Middle frontal gyrus (tissue), 1 donor: ENCODE data around the gene HMGA1.
"Not testable (repeated sequence)": the region's sequence is repeated elsewhere in the genome, so short reads cannot be mapped to it uniquely, and the experiment has no call there.

Experiments
- DNase-seq: peaks from one replicate; pipeline ENCODE4 v3.0.0-alpha.2; 2015; ENCODE audit warnings: low spot score; ENCODE audit errors: extremely low spot score

Gene HMGA1

DNA sequence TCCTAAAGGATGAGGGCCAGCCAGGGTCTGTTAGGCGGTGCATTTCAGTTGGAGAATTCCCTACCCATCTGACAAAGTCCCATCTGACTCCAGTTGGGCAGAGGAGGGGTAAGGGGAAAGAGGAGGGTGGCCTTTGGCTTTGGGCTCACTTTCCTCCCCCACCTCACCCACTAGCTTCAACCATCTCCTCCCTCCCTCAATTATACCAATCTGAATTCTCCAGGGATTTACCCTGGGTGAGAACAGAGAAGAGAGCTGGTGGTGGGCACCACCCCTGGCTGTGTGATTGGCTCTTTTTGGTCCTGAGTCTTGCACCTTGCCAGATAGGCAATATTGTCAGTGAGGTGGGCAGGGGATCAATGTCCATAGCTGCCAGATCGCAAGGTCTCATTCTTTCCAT lies 3.2 kb downstream of the HMGA1 start:
- no peak for DNase-seq

DNA sequence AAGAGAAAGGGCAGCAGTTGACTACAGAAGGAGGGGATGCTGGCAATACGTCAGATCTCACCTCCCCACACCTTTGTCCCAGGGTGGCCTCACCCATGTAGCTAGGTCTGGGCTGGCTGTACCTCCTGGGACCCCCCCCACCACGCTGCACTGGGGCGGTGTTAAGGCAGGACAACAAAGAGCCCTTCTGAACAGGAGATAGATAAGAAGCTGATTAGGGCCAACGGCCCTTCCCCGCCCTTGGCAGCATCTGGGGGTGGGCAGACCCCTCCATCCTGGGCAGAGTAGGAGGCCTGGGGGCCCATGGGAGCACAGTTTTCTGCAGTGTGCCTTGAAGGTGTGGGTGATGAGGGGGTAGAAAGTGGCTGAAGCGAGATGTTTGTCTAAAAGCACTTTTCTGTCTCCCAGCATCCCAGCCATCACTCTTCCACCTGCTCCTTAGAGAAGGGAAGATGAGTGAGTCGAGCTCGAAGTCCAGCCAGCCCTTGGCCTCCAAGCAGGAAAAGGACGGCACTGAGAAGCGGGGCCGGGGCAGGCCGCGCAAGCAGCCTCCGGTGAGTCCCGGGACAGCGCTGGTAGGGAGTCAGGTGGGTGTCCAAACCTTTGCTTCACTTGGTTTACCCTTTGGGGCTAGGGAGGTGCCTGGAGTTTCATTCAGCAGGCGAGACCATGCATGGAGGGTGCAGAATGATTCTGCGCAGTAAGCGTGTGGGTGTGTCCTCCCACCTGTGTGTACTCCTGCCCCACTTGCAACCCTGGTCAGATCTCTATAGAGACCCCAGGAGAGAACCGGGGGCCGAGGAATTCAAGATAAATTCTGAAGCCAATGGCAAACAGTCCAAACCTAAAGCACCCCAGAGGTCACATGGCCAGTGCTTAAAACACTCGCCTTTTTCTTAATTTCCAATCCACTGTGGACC lies 3.9 kb downstream of the HMGA1 start:
- no peak for DNase-seq

DNA sequence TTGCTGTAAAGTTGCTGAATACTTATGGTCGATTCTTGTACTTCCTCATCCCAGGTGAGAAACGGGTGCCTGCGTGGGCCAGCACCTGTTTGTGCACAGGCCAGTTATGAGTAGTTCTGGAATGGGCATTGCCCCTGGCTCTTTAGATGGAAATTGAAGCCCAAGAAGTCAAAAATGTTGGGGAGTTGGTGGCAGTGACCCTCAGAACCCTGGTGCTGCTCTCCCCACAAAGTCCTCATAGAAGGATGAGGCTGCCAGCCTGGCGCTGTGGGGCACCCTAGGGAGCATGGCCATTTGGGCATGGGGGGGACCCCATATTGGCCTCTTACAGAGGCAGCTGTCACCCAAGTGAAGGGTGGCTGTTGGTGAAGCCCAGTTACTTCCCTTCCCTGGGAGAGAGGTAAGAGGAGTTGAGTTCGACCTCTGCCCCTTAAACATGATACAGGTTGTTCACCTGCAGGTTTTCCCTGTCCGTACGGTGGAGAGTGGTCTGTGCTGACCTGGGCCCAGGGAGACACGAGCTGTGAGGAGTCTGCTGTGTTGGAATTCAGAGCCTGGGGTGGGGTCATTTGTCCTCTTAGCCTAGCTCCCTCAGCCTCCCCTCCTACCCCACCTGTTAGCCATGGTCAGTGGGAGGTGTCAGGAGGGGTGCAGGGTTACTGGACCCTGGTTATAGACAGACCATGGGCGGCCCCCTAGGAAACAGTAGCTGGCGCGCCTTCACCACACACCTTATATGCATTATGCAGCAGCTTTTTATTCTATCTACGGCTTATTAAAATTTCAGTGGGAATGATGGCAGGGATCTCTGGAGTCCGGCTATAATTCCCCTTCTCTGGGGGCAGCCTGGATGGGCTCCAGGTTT lies 4.9 kb downstream of the HMGA1 start:
- no peak for DNase-seq

DNA sequence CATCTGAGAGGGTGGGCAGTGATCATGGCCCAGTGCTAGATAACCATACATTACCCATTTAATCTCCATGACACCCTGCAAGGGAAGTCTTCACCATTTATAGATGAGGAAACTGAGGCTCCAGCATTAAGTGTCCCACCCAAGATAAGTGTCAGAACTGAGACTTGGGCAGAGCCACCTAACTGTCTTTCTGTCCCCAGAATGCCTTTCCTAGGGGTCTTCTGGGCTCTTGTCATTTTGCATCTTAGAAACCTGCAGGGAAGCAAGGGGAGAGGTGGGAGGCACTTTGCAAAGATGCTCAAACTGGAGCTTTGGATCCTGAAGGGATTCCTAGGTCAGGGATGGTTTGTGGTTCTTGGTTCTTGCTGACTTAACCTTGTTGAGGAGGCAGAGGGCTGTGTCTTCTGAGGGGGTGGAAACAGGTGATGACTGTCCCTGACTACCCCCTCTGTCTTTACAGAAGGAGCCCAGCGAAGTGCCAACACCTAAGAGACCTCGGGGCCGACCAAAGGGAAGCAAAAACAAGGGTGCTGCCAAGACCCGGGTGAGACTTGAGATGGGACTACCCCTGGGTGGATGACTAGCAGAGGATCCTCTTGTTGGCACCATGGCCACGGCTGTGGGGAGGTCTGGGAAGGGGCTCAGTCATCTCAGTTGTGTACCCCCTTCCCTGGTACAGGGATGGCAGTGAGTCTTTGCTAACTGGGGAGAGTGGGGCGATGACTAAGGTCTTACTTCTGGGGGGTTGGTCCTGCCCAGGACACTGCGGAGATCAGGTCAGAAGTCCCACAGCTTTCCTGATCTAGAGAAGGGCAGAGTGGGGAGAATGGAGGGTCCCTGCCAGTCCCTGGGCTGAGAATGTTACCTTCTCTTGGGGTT lies 5.8 kb downstream of the HMGA1 start:
- no peak for DNase-seq

DNA sequence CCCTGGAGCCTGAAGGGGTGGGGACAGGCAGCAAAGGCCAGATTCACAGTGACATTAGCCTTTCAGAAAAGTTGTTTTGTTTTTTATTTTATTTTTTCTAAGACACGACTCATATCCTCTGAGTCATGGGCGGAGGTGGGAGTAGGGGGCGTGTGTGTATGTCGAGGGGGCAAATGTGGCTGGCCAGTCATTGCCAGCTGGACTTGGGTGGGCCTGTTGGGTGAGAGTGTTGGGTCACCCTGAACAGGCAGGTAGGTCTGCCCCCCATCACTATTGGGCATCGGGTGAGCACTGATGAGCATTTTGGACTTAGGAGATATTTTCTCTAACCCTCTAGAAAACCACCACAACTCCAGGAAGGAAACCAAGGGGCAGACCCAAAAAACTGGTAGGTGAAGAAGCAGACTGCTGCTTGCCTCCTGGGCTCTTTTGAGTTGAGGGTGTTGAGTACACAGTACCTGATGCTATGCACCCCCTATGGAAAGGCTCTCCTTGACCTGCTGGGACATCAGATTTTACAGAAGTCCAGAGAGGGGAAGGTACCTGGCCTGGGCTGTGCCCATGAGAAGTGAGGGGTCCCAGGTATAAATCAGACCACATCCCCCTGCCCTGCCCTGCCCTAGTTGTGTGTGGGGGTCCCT lies 6.6 kb downstream of the HMGA1 start:
- no peak for DNase-seq

DNA sequence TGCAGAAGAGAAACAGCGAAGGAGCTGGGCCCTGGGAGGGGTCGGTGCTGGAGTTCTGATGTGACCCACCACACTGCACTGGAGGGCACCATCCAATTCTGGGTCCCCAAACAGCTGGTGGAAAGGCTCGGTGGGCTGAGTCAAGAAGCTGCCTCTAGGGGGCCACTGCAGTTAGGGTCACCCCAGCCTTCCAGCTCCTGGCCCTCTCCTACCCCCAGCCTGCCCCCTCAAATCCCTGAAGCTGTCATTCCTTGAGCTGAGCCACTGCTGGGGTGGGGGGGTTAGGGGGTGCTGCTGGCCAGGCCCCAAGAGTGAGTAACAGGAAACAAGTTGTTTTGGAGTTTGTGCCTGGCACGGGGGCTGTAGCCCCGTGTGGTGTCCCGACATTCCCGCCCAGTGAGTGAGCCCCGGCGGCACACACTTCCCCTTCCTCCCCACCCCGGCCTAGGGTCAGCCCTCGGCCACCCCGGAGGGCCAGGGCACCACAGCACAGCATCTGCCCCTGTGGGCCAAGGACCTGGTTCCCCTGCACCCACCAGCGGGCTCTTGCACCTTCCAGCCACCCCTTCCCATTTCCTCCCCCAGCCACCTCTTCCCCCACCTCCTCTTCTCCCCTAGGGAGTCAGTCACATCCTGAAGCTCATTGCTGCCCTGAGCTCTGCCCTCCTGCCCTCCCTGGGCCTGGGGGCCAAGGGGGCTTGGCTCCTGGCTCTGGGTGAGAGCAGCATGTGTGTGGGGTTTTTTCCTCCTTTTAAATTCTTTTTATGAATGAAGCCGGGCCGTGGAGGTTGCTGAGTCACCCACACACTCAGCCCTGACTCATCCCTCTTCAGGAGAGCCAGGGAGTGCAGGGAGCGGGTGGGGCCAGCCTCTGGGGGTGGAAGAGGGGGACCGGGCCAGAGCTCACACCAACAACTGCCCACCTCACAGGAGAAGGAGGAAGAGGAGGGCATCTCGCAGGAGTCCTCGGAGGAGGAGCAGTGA lies 7.5 kb downstream of the HMGA1 start:
- DNase-seq: no peak

DNA sequence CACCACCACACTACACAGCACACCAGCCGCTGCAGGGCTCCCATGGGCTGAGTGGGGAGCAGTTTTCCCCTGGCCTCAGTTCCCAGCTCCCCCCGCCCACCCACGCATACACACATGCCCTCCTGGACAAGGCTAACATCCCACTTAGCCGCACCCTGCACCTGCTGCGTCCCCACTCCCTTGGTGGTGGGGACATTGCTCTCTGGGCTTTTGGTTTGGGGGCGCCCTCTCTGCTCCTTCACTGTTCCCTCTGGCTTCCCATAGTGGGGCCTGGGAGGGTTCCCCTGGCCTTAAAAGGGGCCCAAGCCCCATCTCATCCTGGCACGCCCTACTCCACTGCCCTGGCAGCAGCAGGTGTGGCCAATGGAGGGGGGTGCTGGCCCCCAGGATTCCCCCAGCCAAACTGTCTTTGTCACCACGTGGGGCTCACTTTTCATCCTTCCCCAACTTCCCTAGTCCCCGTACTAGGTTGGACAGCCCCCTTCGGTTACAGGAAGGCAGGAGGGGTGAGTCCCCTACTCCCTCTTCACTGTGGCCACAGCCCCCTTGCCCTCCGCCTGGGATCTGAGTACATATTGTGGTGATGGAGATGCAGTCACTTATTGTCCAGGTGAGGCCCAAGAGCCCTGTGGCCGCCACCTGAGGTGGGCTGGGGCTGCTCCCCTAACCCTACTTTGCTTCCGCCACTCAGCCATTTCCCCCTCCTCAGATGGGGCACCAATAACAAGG lies 8.5 kb downstream of the HMGA1 start:
- not testable (repeated sequence) for DNase-seq

DNA sequence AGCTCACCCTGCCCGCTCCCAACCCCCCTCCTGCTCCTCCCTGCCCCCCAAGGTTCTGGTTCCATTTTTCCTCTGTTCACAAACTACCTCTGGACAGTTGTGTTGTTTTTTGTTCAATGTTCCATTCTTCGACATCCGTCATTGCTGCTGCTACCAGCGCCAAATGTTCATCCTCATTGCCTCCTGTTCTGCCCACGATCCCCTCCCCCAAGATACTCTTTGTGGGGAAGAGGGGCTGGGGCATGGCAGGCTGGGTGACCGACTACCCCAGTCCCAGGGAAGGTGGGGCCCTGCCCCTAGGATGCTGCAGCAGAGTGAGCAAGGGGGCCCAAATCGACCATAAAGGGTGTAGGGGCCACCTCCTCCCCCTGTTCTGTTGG lies 9.1 kb downstream of the HMGA1 start:
- not testable (repeated sequence) for DNase-seq

DNA sequence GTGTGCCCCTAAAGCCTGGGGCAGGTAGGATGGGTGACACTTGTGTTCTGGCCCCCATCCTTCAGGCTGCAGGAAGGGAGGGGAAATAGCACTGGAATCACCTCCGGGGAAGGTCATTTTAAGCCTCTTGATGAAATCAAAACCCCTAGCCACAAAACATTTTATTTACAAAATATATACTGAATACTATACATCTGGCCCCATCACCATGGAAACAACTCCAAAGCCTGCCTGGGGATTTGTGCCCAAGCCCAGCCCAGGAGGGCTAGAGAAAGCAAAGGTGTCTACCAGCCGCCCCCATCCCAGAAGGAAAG lies 9.5 kb downstream of the HMGA1 start:
- DNase-seq: no peak

DNA sequence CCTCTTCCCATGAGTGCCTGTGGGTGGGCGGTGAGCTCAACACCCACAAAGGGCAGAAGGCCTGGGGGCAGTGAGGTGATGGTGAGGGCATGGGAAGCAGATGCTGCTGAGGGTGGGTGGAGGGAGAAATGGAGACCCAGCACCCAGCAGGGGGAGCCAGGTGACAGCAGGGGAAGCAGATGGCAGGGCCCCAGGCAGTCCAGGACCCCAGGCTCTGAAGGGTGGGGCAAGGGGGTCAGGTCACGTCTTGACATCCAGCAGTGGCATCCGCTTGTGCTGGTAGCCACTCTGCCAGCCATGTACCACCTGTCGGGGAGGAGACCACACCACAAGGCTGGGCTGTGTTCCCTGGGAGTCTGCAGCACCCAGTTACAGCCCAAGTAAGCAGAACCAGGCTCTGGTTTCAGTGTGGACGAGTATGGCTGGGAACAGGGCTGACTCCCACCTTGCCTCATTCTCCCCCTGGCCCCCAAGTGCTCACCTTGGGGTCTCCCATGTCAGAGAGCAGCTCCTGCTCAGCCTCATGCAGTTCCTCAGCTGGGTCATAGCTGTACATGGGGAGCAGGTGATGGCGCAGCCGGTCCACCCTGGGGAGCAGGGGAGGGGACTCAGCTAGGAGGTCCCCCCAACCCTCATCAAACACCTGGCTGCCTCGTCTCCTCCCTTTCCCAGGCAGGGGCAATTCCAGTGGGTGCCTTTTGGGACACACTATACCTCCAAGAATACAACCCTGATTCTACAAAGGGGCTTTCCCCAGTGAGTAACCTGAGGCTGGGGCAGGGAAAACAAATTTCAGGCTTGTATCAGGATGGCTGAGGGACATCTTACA lies 10.1 kb downstream of the HMGA1 start:
- no peak for DNase-seq

DNA sequence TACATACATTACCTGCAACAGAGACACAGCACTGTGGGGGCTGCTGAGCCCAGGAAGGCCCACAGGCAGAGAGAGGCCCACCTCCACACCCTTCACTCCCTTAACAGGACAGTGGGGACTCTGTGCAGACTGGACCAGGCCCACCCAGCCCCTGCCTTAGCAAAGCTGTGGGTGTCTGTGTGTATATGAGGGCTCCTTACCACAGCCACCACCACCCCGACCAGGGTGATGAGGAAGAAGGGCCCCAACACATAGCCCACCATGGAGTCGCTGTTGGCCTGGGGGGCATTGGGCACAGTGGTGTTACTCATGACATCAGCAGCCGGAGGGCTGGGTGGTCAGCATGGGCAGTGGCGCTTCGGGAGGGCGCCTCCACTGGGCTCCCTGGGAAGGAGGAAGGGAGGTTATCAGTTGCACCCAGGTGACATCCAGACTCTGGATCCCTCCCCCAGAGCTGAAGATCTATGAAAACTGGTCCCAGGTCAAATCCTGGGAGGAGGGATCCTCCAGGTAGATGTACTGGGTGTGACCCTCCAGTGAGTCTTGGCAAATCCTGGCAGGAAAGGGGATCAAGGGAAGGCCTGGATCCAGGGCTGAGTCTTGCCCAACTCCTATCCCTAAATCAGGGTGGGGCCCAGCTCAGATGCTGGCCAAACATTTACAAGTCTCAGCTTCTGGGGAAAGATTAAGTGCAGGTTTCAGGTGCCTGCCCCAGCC lies 11.0 kb downstream of the HMGA1 start:
- DNase-seq: no peak

DNA sequence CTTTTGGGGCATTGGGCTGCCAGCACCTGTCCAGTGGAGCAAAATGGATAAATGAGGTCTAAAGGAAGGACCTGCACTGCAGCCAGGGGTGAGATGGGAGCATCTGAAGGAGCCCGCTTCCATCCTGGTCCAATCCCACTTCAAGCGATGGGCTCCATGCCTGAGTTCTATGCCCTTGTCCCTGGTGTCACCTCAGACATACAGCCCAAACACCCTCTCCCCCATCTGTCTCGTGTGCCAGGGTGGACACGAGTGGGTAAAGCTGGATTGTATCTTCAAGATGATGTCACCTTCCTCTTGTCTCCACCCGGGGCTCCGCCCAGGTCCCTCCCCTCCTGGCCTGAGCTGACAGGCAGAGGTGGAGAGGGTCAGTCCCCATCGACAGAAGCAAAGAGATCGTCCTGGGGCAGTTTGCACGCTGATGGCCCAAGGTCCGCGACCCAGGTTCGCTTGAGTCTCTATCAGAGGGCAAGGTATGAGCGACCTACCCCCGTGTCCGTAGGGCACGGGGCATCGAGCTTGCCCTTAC lies 11.6 kb downstream of the HMGA1 start:
- no peak for DNase-seq

DNA sequence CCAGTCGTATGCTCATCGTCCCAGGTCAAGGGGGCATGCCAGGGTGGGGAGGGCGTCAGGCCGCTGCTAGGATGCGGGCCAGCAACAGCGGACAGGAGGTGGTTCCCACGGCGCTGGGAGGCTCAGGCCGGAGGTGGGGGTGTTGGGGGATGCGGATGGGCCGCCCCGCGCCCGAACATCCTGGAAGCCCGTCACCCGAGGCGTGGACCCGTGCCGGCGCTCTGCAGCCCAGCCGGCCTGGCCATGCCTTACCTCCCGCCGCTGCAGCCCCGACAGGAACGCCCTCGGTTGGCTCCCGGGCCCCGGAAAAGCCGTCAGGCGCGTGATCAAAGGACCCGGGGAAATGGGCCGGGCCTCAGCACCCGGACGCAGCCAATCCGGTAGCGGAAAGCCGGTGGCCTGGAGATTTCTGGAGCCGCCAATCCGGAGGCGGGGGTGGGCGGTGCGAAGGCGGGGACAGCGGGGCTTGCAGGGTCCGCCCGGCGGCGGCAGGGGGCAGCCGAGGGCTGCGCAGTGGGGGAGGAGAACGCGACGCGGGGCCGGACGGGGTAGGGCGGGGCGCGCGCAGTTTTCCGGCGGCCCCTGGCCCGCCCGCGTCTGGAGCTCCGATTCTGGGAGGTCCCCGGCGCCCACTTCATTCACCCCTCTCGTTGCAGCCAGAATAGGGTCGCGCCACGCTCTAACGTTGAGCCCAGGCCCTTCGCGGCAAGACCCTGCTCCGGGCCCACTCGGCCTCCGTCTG lies 12.2 kb downstream of the HMGA1 start, which contains the start of gene SMIM29:
TSS of gene SMIM29 (minus strand) at position 280 of the 742 bp plus-strand sequence. CDS start 1,215 bp downstream, outside the sequence.
- DNase-seq: peak; percentile 91

DNA sequence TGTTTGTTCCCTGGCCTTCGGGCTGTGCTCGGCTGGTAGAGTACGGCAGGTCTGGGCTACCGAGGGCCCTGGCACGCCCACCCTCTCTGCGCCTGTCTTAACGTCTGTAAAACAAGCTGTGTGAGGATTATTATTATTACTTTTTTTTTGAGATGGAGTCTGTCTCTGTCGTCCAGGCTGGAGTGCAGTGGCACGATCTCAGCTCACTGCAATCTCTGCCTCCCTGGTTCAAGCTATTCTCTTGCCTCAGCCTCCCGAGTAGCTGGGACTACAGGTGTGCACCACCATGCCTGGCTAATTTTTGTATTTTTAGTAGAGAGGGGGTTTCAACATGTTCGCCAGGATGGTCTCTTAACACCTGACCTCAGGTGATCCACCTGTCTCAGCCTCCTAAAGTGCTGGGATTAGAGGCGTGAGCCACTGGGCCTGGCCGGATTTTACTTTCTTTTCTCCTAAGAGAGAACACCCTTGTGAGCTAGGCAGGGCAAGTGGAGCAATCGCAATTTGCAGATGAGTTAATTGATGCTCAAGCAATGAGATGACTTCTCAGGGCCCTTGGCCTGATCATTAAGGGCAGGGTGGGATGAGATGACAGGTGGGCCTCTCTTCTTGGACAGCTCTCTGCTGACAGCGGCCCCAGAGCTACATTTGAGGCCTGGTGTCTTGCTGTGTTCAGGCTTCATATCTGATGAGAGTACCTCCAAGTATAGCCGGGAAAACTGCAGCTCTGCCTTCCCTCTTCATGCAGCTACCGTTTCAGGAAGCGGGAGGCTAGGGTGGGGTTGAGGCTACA lies 13.0 kb downstream of the HMGA1 start:
- DNase-seq: no peak

DNA sequence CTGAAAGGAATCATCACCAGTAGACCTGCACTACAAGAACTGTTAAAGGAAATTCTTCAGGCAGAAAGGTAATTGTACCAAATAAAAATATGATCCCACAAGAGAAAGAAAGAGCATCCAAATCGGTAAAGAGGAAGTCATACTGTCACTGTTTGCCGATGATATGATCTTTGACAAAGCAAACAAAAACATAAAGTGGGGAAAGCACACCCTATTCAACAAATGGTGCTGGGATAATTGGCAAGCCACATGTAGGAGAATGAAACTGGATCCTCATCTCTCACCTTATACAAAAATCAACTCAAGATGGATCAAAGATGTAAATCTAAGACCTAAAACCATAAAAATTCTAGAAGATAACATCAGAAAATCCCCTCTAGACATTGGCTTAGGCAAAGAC lies 15.7 kb downstream of the HMGA1 start:
- not testable (repeated sequence) for DNase-seq
